HG02970 (cell line): ENCODE data around the gene CARD14.
"Not testable (repeated sequence)": the region's sequence is repeated elsewhere in the genome, so short reads cannot be mapped to it uniquely, and the experiment has no call there.

Experiments used
- ATAC-seq: cut with Tn5 transposase; IDR thresholded peaks from one replicate; pipeline ENCODE4 v1.9.1; 2021; ENCODE audit warnings: mild to moderate bottlenecking, moderate library complexity, moderate number of reproducible peaks; ENCODE audit not compliant: unreplicated experiment, low FRiP score

CARD14 gene

DNA sequence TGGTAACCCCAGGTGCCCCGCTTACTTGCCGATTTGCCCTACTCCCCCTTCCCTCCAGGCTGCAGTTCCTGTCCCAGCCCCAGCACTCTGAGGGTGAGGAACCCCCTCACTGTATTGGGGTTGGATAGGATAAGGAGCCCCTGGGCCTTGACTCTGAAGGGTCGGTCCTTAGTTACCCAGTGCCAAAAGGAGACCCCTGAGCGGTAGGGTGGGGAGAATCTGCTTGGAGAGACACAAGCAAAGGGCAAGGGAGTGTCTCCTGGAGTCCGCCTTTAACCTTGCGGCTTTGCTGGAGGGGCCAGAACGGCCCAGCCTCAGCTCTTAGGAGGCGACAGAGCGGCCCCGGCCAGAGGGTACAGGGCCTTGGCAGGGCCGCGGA lies 13.0 kb downstream of the CARD14 start:
- no peak for ATAC-seq

DNA sequence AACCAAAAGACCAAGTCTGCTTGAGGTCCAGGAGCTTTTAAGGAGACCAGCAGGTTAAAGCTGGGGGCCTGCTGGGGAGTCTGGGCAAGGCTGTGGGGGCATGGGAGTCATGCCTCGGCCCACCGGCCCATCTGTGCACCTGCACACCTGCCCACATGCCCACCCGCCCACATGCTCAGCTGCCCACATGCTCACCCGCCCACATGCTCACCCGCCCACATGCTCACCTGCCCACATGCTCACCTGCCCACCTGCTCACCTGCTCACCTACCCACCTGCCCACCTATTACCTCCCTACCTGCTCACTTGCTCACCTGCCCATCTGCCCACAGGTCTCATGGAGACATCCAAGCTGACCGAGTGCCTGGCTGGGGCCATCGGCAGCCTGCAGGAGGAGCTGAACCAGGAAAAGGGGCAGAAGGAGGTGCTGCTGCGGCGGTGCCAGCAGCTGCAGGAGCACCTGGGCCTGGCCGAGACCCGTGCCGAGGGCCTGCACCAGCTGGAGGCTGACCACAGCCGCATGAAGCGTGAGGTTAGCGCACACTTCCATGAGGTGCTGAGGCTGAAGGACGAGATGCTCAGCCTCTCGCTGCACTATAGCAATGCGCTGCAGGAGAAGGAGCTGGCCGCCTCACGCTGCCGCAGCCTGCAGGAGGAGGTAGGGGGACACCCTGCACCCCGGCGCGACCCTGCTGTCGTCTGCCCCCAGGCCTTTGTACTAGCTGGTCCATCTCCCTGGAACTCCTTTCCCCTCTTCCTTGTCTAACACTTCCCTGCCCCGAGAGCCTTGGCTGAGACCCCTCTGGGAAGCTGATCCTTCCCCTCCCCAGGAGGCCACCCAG lies 14.0 kb downstream of the CARD14 start:
- ATAC-seq: no peak

DNA sequence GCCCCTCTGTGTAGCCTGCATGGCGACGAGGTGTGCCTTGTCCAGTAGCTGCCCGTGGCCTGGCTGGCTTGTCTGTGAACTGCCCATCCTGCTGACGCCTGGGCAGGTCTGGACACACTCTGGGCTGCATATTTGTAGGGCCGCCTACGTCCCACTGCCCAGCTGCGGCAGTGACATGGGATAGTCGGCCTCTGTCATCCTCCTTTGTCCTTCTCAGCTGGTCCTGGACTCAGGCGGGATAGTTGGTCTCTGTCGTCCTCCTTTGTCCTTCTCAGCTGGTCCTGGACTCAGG lies 14.5 kb downstream of the CARD14 start:
- no peak for ATAC-seq

DNA sequence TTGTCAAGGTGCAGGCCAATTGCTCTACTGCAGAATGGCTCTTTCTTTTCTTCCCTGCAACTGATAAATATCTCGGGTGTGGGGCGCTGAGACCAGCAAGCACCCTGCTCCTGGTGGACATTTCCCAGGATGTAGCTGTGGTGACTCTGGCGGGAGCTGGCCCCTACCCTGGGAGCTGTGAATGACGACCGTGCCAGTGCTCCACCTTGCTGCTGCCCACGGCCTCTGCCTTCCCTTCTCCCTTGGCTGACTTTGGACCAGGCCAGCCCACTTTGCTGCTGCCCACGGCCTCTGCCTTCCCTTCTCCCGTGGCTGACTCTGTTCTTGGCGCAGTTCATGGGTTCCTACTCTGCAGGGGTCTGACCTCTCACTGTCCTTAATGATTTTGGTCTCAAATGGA lies 16.1 kb downstream of the CARD14 start:
- ATAC-seq: no peak

DNA sequence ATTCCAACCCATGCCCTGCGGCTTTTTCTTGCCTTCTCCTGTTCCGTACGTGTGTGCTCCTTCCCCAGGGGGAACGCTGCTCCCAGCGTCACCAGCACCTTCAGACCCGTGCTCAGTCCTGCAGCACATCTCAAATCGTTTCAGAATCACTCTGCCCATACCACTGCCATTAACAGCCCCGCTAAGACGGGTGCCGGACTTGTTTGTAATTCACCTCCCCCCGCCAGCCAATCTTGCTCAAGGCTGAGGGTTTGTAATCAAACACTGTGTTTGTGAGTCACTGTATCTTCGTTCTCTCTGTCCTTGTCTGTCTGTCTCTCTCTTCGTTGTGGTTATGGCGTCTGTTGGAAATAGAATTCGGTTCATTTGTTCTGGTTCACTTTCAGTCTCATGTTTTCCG lies 17.3 kb downstream of the CARD14 start:
- no peak for ATAC-seq

DNA sequence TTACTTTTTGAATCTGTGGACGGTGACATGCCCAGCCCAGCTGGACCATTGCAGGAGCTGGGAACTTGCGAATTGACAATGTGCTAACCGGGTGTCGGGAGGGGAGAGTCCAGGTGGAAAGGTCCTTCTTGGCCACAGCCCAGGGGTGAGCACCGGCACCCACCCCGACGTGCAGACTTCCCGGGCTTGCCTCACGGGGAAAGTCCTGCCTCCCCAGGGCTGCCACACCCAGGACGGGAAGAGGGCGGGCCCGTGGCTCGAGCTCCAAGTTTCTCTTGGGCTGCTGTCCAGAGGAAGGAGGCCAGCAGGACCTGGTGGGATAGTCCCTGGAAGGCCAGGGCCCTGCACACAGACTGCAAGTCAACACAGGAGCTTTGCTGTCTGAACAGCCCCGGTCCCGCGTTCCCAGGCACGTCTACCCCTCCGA lies 17.7 kb downstream of the CARD14 start:
- ATAC-seq: no peak

DNA sequence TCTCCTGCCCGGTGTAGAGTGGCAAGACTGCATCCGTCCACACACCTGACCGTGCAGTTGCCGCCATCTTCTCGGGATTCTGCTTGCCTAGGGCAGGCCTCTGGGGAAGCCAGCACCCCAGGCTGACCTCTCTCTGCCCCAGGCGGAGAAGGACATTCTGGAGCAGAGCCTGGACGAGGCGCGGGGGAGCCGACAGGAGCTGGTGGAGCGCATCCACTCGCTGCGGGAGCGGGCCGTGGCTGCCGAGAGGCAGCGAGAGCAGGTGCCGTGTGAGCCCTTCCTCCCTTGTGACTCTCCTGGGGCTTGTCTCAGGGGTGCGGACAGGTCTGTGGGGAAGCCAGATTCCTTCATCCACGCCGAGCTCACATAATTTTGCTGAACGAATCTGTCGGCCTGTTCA lies 19.8 kb downstream of the CARD14 start:
- no peak for ATAC-seq

DNA sequence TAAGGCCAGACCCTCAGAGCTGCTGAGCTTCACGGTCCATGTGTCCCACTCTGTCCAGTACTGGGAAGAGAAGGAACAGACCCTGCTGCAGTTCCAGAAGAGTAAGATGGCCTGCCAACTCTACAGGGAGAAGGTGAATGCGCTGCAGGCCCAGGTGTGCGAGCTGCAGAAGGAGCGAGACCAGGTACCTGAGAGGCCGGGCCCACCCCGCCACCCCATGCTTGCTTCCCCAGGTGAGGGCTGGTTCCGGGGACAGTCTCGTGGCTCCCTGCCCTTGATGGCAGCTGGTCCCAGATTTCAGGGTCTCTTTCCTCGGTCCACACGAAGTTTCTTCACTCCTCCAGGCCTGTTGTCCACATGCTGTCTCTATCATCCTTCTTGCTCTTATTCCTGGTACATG lies 20.9 kb downstream of the CARD14 start:
- no peak for ATAC-seq

DNA sequence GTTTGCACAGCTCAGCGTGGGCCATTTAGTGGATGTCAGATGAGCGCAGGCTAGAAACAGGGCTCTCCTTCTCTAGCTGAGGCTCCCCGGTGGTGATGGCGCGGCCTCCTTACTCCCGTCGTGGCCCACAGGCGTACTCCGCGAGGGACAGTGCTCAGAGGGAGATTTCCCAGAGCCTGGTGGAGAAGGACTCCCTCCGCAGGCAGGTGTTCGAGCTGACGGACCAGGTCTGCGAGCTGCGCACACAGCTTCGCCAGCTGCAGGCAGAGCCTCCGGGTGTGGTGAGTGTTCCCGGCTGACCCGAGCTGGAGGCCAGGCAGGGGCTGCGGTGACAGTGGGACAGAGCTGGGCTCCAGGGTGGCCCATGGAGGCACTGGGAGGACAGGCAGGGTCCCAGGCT lies 21.4 kb downstream of the CARD14 start:
- ATAC-seq: no peak

DNA sequence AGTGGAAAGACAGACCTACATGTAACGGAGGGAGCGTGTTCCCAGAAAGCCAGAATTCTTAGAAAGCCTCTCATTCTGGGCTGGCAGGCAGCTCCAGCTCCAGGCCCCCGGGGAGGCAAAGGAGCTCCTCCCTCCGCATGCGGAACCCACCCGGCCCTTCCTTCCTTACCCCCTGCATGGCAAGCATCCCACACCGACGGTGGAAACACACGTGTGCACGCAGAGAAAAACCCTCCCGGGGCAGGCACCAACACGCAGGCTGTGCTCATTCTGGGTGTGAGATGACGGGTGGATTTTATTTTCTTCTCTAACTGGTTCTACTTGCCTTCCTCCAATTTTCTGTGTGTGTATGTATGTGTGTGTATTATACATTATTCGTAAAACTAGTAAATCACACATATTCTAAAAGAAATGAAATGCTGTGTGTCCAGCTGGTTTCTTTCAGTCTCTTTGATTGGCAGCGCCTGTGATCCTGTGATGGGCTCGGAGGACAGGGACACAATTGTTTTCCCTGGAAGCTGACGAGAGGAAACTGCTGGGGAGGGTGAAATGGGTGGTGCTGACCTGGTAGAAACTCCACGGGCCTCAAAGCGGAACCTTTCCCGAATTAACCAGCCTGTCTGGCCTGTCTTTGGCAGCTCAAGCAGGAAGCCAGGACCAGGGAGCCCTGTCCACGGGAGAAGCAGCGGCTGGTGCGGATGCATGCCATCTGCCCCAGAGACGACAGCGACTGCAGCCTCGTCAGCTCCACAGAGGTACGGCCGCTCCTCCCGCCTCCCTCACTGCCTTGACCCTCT lies 22.2 kb downstream of the CARD14 start:
- ATAC-seq: no peak

DNA sequence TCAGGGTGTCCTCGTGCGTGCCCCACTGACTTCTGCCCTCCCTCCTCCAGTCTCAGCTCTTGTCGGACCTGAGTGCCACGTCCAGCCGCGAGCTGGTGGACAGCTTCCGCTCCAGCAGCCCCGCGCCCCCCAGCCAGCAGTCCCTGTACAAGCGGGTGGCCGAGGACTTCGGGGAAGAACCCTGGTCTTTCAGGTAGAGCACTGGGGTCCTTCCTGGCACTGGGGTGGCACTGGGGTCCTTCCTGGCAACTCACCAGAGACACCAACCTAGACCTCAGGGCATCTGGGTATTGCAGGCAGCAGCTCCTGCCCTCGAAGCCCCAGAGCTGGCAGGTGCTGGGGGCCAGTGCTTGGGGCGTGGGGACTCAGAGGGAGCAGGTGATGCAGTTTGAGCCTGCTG lies 25.3 kb downstream of the CARD14 start:
- ATAC-seq: no peak

DNA sequence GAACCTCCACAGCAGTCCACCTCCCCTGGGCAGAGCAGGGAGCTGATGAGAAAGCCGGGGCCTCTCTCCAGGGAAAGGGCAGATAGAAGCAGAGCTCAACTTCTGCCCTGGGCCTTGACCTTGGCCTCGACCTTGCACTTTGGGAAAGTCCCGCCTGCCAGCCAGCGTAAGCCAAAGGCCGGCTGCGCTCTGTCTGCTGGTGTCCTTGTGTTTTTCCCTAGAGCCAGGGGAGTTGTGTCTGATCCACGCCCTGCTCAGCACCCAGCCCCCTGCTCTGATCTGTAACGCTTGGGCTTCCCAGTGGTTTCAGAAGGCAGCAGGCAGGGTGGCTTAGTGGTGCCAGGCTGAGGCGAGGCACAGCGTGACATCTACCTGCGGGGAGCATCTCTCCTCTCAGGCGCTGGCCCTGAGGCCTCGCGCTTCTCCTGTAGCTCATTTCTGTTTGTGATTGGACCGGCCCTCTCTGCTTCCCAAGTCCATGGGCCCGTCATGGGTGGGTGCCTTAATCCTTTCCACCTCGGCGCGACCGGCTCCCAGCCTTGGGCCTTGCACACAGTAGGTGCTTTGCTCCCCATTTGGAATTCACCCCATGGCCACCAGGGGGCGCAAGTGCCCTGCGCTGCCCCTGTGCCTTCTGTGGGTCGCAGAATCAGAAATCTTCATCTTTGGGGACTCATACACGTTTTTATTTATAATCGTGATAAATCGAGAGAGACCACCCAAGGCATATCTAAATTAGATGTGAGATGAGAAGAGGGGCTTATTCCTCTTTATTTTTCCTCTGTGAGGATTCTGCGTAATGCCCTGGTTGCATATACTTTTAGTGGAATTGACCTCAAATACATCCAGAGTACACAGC lies 26.1 kb downstream of the CARD14 start:
- no peak for ATAC-seq

DNA sequence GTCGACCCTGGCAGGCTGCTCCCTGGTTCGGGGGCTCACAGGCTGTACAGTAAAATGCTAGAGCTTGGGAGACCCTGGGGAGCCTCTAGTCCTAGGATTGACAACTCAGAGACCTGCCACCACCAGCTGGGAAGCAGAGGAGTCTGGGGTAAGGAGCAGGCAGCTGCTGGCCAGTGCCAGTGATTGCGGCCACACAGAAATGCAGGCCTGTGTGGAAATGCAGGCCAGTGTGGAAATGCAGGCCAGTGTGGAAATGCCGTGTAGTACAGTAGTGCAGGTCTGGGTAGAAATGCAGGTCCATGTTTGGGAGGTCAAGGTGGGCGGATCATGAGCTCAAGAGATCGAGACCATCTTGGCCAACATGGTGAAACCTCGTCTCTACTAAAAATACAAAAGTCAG lies 26.8 kb downstream of the CARD14 start:
- ATAC-seq: no peak

DNA sequence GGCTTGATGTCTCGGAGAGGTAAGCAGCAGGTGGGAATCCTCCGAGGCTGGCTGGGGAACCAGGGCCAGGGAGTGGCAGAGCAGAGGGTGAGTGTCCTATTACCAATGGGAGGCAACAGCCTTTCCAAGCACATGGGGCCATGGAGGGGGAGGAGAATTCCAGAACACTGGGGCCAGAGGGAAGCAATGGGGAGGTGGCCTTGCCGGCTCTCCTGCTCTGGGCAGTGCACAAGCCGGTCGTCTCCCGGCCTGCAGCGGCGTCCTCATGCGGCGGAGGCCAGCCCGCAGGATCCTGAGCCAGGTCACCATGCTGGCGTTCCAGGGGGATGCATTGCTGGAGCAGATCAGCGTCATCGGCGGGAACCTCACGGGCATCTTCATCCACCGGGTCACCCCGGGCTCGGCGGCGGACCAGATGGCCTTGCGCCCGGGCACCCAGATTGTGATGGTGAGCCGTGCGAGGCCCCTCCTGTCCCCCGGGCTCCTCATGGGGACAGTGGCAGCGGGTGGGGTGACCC lies 28.4 kb downstream of the CARD14 start:
- no peak for ATAC-seq

DNA sequence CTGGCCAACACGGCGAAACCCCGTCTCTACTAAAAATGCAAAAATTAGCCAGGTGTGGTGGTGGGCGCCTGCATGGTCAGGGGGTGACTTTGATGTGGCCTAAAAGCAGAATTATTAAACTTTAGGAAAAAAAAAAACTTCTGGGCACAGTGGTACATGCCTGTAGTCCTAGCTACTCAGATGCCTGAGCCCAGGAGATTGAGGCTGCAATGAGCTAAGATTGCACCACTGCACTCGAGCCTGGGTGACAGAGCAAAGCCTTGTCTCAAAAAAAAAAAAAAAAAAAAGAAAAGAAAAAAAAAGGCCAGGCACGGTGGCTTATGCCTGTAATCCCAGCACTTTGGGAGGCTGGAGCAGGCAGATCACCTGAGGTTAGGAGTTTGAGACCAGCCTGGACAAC lies 29.5 kb downstream of the CARD14 start:
- ATAC-seq: not testable (repeated sequence)

DNA sequence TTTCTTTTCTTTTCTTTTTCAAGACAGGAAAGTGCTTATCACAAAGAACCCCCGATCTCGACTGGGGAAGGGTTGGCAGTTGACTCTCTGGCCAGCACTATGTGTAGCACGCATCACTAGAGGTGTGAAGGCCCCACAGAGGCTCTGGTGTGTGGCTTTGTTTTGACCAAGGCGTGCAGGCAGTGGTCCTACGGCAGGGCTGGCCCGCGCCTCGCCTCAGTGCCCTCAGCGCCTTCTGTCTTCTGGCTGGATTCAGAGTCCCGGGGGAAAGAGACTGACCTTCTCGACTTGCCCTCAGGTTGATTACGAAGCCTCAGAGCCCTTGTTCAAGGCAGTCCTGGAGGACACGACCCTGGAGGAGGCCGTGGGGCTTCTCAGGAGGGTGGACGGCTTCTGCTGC lies 31.6 kb downstream of the CARD14 start:
- no peak for ATAC-seq

DNA sequence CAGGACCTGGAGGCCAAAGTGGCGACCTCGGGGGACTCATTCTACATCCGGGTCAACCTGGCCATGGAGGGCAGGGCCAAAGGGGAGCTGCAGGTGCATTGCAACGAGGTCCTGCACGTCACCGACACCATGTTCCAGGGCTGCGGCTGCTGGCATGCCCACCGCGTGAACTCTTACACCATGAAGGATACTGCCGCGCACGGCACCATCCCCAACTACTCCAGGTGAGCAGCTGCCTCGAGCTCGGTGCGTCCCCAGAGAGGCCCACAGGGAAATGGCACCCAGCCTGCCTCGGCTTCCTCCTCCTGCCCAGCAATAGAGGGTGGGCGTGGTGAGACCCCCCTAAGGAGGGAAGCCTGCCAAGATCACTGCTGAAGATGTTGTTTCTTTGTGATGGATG lies 32.4 kb downstream of the CARD14 start:
- ATAC-seq: no peak

DNA sequence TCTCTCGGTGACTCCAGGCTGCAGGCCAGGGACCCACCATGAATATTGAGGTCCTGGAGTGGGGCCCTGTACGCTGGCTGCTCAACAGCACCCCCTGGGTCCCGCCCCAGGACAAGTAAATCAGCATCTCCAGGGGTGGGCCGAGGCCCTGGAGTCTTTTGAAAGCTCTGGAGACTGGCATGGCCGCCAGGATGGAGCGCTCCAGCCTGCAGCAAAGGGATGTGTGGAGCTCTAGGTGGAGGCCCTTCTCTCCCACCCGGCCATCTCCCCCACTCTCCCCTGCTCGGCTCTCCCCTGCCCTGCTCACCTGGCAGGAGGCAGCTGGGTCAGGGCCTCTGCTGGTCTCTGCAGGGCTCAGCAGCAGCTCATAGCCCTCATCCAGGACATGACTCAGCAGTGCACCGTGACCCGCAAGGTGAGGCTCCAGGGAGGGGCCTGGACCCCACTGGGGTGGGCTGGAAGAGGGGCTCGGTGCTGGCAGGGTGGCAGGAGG lies 33.7 kb downstream of the CARD14 start:
- ATAC-seq: no peak

DNA sequence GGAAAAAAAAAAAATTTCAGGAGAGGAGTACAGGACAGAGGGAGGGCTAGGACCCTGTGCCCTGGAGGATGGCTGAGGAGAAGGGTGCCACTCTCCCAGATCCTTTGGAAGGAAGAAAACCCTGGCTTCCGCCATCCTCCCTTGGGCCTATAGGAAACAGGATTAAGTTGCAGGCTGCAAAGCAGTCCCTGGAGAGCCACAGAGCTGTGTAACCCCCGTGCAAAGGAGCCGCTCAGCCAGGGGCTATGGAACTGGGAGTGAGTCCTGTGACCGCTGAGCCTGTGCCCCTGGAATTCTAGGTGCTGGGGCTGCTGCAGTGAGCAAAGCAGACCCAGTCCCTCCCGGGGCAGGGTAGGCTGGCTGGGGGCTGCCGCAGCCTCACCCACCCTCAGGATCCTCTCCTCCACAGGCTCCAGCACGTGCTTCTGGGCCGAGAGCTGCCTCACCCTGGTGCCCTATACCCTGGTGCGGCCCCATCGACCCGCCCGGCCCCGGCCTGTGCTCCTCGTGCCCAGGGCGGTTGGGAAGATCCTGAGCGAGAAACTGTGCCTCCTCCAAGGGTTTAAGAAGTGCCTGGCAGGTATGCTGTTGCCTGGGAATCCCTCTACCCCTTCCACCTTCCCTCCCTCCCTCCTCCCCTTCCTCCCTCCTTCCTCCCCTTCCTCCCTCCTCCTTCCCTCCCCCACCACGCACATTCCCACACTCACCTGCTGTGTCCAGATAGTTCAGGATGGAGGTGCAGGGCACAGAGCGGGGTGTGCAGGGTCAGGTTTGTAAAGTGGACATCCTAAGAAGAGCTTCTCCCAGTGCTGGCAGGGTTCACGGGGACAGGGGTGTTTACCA lies 35.0 kb downstream of the CARD14 start:
- no peak for ATAC-seq

DNA sequence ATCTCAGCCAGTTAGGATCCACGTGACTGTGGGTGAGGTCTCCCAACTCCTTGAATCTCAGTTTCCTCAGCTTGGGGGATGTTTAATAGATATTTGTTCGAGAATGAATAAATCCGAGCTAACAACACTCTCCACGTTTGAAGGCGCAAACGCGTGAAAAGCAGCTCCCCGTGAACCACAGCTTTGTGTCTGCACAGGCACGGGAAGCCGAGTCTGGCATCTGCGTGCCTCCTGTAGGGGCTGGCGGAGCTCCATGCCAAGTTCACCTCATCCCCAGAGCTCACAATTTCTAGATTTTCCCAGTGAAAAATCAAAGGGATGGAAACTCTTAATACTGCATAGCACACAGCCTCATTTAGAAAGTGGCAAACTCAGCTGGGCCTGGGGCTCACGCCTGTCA lies 36.0 kb downstream of the CARD14 start:
- ATAC-seq: no peak
